Pancreas (tissue), 10 donors: Measurements from ENCODE around the gene AMN. TPM values are rescaled to one million over a fixed set of nuclear protein-coding genes. Genes with fewer than 3 reads are reported as not detected.

Experiments used
- ATAC-seq, 4 donors: fragments of 200-7000 bp; cut with Tn5 transposase; one replicate each; pipeline versions ENCODE4 v1.8.0 to v1.9.1; 2020; ENCODE audit warnings: mild to moderate bottlenecking in 4 of 4, moderate library complexity in 4 of 4
- DNase-seq, 6 donors: peaks; one replicate each; pipeline ENCODE4 v3.0.0-alpha.2; 2020
- FAIRE-seq: peaks from 2 replicates; lab custom pipeline; 2012; peaks lifted over from hg19 to GRCh38; lab: Jason Lieb, UNC
- H3K27ac ChIP-seq, 4 donors: fragments of 200-600 bp; sonication (generic); 1 replicate in 3 of 4; 2 replicates in 1 of 4; pipeline versions ENCODE4 v1.5.0 to v1.8.0; 2020
- H3K27me3 ChIP-seq, 4 donors: fragments of 200-600 bp; one replicate each; pipeline ENCODE4 v1.8.0; 2021
- H3K36me3 ChIP-seq, 3 donors: fragments of 200-600 bp; sonication (generic) in 1 of 3; one replicate each; pipeline versions ENCODE4 v1.5.0 to v1.8.0; 2020 to 2021
- H3K4me1 ChIP-seq, 3 donors: fragments of 200-600 bp; one replicate each; pipeline ENCODE4 v1.8.0; 2021
- H3K4me3 ChIP-seq, 4 donors: fragments of 200-600 bp; sonication (generic) in 2 of 4; one replicate each; pipeline versions ENCODE4 v1.5.0 to v1.8.0; 2020 to 2021
- H3K9me3 ChIP-seq, 4 donors: fragments of 200-600 bp; one replicate each; pipeline ENCODE4 v1.8.0; 2021
- CTCF ChIP-seq, 4 donors: fragments of 200-600 bp; sonication (generic) in 3 of 4; IDR thresholded peaks; one replicate each; pipeline versions ENCODE4 v1.5.0 to v1.8.0; 2021; ENCODE audit warnings: antibody characterized with exemption in 4 of 4
- WGBS, 2 donors: extraction: QIAGEN DNeasy Blood & Tissue Kit; methylation state at CpG; one replicate each; pipeline ENCODE4 v1.1.7; 2013; 5-methylcytosine and 5-hydroxymethylcytosine counted together
- intact Hi-C, 3 donors: fragments of 100-400 bp; cut with DNase I; formaldehyde crosslinking; loops; one replicate each; pipeline versions ENCODE4 v1.11.1 to v1.14.2; 2022
- polyA plus RNA-seq, 2 donors: library from polyadenylated mRNA; stranded (reverse); fragments of 200-250 nt; gene quantifications; one replicate each; pipeline ENCODE4 v1.2.3, GENCODE V29; 2013
- total RNA-seq, 6 donors: library from RNA; stranded (reverse); fragmentation: NEBNext Ultra II Directional in 4 of 6; extraction: Animal tissue kit (Norgen Biotek cat#: 25700) in 4 of 6; gene quantifications; one replicate each; pipeline versions ENCODE4 v1.2.1 to v1.2.4, GENCODE V29; 2021 to 2023
- donor health status: healthy with polysubstance abuse.
- donor health status: DM: no; HTN: no; CAD: no; lungs with moderate emphysema.
- donor health status: DM: no; HTN: no; CAD: no.
- donor health status: control.
- donor health status: control.
- donor health status: Bipolar disorder and iron deficiency.
- donor health status: DM: yes; HTN: yes; CAD: no.
- donor health status: DM: no; HTN: no; CAD: no.
- donor health status: DM: no; HTN: no; CAD: no.
- donor health status: DM: yes; HTN: yes; CAD: no.

The AMN gene
- total and polyA plus RNA-seq, 8 donors: 1.0 to 4.3 (median 1.5) TPM

- ATAC-seq: no peak
- peak in 1 of 6 donors; percentile 79 for DNase-seq
- Histone ChIP-seq H3K4me3 (peak overlapping the region in 2 of 4 donors; percentile 22 to 35), H3K27ac (no peak overlapping the region), H3K27me3 (peaks cover 0 to 4% (median 0%) of the 10 kb centered on the region in 4 donors), H3K4me1 (peaks cover 0 to 14% (median 13%) of the 10 kb centered on the region in 3 donors), H3K9me3 (no peaks in the 10 kb centered on the region), H3K36me3 (no peaks in the 10 kb centered on the region)
- intact Hi-C loops: loop anchor here in 1 of 3 donors (10.0 kb wide), 1 partner anchor 165 kb away; no protein-coding TSS in a partner anchor
- 6% methylated on average over 80 to 94 of the region's 94 CpGs for WGBS, 2 donors
- no peak for FAIRE-seq
- no peak for TF ChIP-seq CTCF (IDR thresholded peaks at IDR 0.05)
Measured at GRCh38 chr14:102929241-102930137, 7.0 kb downstream of the AMN start.

- Histone ChIP-seq H3K4me3 (peak overlapping the region in 2 of 4 donors; percentile 22 to 35), H3K9me3 (no peaks in the 10 kb centered on the region), H3K4me1 (peaks cover 0 to 14% (median 13%) of the 10 kb centered on the region in 3 donors), H3K27ac (no peak overlapping the region), H3K27me3 (peaks cover 0 to 4% (median 0%) of the 10 kb centered on the region in 4 donors), H3K36me3 (no peaks in the 10 kb centered on the region)
- no peak for FAIRE-seq
- intact Hi-C loops: no loop called here
- peak in 3 of 4 donors; percentile 10 to 41 (median 27) for ATAC-seq
- peak in 1 of 6 donors; percentile 71 for DNase-seq
- no peak for TF ChIP-seq CTCF (IDR thresholded peaks at IDR 0.05)
- WGBS, 2 donors: 0 to 3% methylated on average over 9 to 74 of the region's 74 CpGs
Measured at GRCh38 chr14:102930138-102930752, 7.8 kb downstream of the AMN start.

- 57 to 67% methylated on average over 33 to 34 of the region's 34 CpGs for WGBS, 2 donors
- FAIRE-seq (no peak), DNase-seq (peak in 1 of 6 donors; percentile 80)
Measured at GRCh38 chr14:102930753-102931579, 8.5 kb downstream of the AMN start.

More at GRCh38 chr14:102930753-102931579, 8.5 kb downstream of the AMN start:
- H3K4me3 ChIP-seq: peak overlapping the region in 2 of 4 donors; percentile 22 to 35
- no peak overlapping the region for H3K27ac ChIP-seq
- H3K4me1 ChIP-seq: peaks cover 0 to 14% (median 13%) of the 10 kb centered on the region in 3 donors
- no peaks in the 10 kb centered on the region for H3K36me3 ChIP-seq
- peak; percentile 15 to 36 (median 20) for ATAC-seq
- intact Hi-C loops: no loop called here
- H3K9me3 ChIP-seq: no peaks in the 10 kb centered on the region
- H3K27me3 ChIP-seq: peaks cover 0 to 4% (median 0%) of the 10 kb centered on the region in 4 donors
- TF ChIP-seq CTCF (IDR thresholded peaks at IDR 0.05): no peak
